ENCODE data around the gene RBM42.

DNA sequence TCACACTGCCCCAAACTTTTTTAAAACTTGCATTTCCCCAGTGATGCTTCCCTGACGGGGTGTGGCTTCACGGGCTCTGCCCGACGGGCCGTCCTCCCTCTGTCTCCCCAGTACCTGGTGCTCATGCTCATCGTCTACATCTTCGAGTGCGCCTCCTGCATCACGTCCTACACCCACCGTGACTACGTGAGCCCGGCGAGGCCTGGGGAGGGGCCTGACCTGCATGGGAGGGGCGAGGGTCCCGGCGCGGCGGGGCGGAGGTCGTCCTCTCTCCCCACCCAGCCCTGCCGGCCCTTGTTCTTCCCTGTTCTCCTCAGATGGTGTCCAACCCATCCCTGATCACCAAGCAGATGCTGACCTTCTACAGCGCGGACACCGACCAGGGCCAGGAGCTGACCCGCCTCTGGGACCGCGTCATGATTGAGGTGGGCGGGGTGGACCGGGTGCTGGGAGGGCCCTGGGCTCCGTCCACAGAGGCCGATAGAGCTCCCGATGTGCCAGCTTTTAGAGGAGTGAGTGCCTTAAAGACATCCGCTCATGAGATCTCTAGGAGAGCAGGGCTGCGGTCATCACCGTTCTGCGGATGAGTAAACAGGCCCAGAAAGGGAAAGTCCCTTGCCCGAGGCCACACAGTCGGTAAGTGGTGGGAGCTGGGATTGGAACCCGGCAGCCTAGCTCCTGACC is 44.4 kb downstream of the RBM42 start:
- TF ChIP-seq, protein P1, sequence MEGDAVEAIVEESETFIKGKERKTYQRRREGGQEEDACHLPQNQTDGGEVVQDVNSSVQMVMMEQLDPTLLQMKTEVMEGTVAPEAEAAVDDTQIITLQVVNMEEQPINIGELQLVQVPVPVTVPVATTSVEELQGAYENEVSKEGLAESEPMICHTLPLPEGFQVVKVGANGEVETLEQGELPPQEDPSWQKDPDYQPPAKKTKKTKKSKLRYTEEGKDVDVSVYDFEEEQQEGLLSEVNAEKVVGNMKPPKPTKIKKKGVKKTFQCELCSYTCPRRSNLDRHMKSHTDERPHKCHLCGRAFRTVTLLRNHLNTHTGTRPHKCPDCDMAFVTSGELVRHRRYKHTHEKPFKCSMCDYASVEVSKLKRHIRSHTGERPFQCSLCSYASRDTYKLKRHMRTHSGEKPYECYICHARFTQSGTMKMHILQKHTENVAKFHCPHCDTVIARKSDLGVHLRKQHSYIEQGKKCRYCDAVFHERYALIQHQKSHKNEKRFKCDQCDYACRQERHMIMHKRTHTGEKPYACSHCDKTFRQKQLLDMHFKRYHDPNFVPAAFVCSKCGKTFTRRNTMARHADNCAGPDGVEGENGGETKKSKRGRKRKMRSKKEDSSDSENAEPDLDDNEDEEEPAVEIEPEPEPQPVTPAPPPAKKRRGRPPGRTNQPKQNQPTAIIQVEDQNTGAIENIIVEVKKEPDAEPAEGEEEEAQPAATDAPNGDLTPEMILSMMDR (conservative IDR thresholded peaks at IDR 0.05; ENCODE audit: low read depth, low read length): no peak
- no peak for TF ChIP-seq EZH2phosphoT487 (IDR thresholded peaks at IDR 0.05; ENCODE audit: borderline replicate concordance, low read length)
